Lower leg skin (tissue), 3 donors: ENCODE data around the gene SUGP2.

Experiments used
- POLR2A ChIP-seq, 2 donors: fragments of 450-650 bp; IDR thresholded peaks; one replicate each; pipeline ENCODE4 v1.6.1; 2016 to 2017; ENCODE audit warnings: antibody characterized with exemption in 2 of 2, mild to moderate bottlenecking in 1 of 2, moderate library complexity in 1 of 2
- TF ChIP-seq, protein P1 (sequence below), 3 donors: fragments of 450-650 bp; IDR thresholded peaks; one replicate each; pipeline ENCODE4 v1.5.1; 2016; ENCODE audit warnings: antibody characterized with exemption in 3 of 3, mild to moderate bottlenecking in 3 of 3, moderate library complexity in 2 of 3

DNA sequence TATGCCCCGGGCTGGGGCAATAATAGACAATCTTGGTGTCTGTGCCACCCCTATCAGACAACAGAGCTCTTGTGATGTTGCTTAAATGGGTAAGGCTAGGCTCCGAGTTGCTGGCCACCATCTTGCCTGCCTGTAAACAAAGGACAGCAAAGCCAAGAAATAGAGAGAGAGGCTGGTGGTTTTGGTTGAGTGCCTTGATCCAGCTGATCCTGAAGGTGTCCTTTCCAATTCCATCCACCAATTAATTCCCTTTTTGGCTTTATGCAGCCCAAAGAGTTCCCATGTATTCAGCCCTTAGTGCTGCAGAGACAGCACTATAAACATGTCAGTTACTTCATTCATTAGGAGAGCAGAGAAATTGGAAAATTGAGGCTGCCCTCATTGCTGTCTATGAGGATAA is 50.6 kb downstream of the SUGP2 start:
- TF ChIP-seq, protein P1, sequence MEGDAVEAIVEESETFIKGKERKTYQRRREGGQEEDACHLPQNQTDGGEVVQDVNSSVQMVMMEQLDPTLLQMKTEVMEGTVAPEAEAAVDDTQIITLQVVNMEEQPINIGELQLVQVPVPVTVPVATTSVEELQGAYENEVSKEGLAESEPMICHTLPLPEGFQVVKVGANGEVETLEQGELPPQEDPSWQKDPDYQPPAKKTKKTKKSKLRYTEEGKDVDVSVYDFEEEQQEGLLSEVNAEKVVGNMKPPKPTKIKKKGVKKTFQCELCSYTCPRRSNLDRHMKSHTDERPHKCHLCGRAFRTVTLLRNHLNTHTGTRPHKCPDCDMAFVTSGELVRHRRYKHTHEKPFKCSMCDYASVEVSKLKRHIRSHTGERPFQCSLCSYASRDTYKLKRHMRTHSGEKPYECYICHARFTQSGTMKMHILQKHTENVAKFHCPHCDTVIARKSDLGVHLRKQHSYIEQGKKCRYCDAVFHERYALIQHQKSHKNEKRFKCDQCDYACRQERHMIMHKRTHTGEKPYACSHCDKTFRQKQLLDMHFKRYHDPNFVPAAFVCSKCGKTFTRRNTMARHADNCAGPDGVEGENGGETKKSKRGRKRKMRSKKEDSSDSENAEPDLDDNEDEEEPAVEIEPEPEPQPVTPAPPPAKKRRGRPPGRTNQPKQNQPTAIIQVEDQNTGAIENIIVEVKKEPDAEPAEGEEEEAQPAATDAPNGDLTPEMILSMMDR (IDR thresholded peaks at IDR 0.05), result no peak
- no peak for TF ChIP-seq POLR2A (IDR thresholded peaks at IDR 0.05)
